ENCODE results near the gene PLCB1. TPM values are rescaled to one million over a fixed set of nuclear protein-coding genes. Genes with fewer than 3 reads are reported as not detected.
A peak's percentile ranks its signal among the peaks of the same experiment; 100 is the strongest.

PLCB1 gene
- total RNA-seq, 4 donors from 2014 or later = 7.2 to 28.1 (median 9.6) TPM

GRCh38 chr20:8532169-8532568 lies 400.1 kb downstream of the PLCB1 start:
- no peaks in the 10 kb centered on the region for H3K36me3 ChIP-seq
- no peaks in the 10 kb centered on the region for H3K9me3 ChIP-seq

GRCh38 chr20:8534368-8535160 lies 402.5 kb downstream of the PLCB1 start:
- Histone ChIP-seq H3K4me1 (no peaks in the 10 kb centered on the region), H3K27ac (no peak overlapping the region), H3K27me3 (no peaks in the 10 kb centered on the region), H3K9me3 (no peaks in the 10 kb centered on the region), H3K4me3 (no peak overlapping the region), H3K36me3 (no peaks in the 10 kb centered on the region)
- no peak for DNase-seq
- TF ChIP-seq POLR2A (IDR thresholded peaks at IDR 0.05) (no peak), CTCF (IDR thresholded peaks at IDR 0.05) (no peak)

More at GRCh38 chr20:8532169-8532568, 400.1 kb downstream of the PLCB1 start:
- Histone ChIP-seq H3K27me3 (no peaks in the 10 kb centered on the region), H3K4me1 (no peaks in the 10 kb centered on the region), H3K27ac (no peak overlapping the region), H3K4me3 (no peak overlapping the region)
- DNase-seq = no peak
- TF ChIP-seq CTCF (IDR thresholded peaks at IDR 0.05) = no peak
- TF ChIP-seq POLR2A (IDR thresholded peaks at IDR 0.05) = no peak

- Histone ChIP-seq H3K4me1 (no peaks in the 10 kb centered on the region), H3K4me3 (no peak overlapping the region), H3K9me3 (no peaks in the 10 kb centered on the region), H3K36me3 (no peaks in the 10 kb centered on the region), H3K27me3 (no peaks in the 10 kb centered on the region), H3K27ac (no peak overlapping the region)
- DNase-seq = no peak
- TF ChIP-seq CTCF (IDR thresholded peaks at IDR 0.05) = peak in 3 of 6 experiments; percentile 11 to 27 (median 14)
- TF ChIP-seq POLR2A (IDR thresholded peaks at IDR 0.05) = no peak
Measured at GRCh38 chr20:8535403-8536261, 403.6 kb downstream of the PLCB1 start.

- H3K4me3 ChIP-seq = no peak overlapping the region
- DNase-seq = no peak
- no peak overlapping the region for H3K27ac ChIP-seq
- no peak for TF ChIP-seq CTCF (IDR thresholded peaks at IDR 0.05)
- TF ChIP-seq POLR2A (IDR thresholded peaks at IDR 0.05) = no peak
- H3K27me3 ChIP-seq = no peaks in the 10 kb centered on the region
- no peaks in the 10 kb centered on the region for H3K4me1 ChIP-seq
- no peaks in the 10 kb centered on the region for H3K9me3 ChIP-seq
- no peaks in the 10 kb centered on the region for H3K36me3 ChIP-seq
Measured at GRCh38 chr20:8536262-8536618, 404.2 kb downstream of the PLCB1 start.

- Histone ChIP-seq H3K4me3 (no peak overlapping the region), H3K36me3 (no peaks in the 10 kb centered on the region), H3K4me1 (no peaks in the 10 kb centered on the region), H3K27ac (no peak overlapping the region), H3K27me3 (no peaks in the 10 kb centered on the region), H3K9me3 (no peaks in the 10 kb centered on the region)
- no peak for TF ChIP-seq CTCF (IDR thresholded peaks at IDR 0.05)
- no peak for TF ChIP-seq POLR2A (IDR thresholded peaks at IDR 0.05)
- no peak for DNase-seq
Measured at GRCh38 chr20:8540466-8540865, 408.4 kb downstream of the PLCB1 start.

Measured in Peyer's patch (tissue), 4 donors.